Measurements from ENCODE around the gene ZAP70. TPM values are rescaled to one million over a fixed set of nuclear protein-coding genes. Genes with fewer than 3 reads are reported as not detected.
A peak's percentile ranks its signal among the peaks of the same experiment; 100 is the strongest.

ZAP70 gene
- total and polyA plus RNA-seq, 2 of the 13 experiments (the other 11 are each of a cell fraction or from before 2014, with no cell fraction given), result 0.51 to 4.0 TPM

DNA sequence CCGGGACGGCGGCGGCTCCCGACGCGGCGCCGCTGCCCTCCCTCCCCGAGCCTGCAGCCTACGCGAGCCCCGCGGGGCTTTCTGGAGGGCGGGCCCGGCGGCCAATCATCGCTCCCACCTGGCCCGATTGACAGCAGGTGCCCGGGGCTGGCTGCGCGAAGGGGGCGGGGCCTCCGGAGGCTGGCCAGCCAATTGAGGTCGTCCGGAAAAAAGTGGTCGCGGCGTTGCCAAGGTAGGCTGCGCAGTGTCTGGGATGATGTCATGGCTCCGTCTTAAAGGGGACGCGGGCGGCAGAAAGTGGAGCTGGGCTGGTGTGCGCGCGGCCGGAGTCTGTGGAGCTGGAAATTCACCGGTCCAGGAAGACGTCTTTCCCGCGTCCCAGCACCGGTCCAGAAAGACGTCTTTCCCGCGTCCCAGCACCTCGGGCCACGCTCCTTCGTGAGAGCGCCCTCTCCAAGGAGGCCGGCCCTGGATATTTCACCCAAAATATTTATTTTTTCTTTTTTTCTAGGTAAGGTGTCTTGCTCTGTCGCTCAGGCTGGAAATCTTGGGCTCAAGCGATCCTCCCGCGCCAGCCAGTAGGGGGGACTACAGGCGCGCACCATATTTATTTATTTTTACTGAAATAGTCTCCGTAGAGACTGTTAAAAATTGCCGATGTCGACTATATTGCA is 49.3 kb upstream of the ZAP70 start, which contains the start of gene ACTR1B (continued):
- TF ChIP-seq, protein P1, sequence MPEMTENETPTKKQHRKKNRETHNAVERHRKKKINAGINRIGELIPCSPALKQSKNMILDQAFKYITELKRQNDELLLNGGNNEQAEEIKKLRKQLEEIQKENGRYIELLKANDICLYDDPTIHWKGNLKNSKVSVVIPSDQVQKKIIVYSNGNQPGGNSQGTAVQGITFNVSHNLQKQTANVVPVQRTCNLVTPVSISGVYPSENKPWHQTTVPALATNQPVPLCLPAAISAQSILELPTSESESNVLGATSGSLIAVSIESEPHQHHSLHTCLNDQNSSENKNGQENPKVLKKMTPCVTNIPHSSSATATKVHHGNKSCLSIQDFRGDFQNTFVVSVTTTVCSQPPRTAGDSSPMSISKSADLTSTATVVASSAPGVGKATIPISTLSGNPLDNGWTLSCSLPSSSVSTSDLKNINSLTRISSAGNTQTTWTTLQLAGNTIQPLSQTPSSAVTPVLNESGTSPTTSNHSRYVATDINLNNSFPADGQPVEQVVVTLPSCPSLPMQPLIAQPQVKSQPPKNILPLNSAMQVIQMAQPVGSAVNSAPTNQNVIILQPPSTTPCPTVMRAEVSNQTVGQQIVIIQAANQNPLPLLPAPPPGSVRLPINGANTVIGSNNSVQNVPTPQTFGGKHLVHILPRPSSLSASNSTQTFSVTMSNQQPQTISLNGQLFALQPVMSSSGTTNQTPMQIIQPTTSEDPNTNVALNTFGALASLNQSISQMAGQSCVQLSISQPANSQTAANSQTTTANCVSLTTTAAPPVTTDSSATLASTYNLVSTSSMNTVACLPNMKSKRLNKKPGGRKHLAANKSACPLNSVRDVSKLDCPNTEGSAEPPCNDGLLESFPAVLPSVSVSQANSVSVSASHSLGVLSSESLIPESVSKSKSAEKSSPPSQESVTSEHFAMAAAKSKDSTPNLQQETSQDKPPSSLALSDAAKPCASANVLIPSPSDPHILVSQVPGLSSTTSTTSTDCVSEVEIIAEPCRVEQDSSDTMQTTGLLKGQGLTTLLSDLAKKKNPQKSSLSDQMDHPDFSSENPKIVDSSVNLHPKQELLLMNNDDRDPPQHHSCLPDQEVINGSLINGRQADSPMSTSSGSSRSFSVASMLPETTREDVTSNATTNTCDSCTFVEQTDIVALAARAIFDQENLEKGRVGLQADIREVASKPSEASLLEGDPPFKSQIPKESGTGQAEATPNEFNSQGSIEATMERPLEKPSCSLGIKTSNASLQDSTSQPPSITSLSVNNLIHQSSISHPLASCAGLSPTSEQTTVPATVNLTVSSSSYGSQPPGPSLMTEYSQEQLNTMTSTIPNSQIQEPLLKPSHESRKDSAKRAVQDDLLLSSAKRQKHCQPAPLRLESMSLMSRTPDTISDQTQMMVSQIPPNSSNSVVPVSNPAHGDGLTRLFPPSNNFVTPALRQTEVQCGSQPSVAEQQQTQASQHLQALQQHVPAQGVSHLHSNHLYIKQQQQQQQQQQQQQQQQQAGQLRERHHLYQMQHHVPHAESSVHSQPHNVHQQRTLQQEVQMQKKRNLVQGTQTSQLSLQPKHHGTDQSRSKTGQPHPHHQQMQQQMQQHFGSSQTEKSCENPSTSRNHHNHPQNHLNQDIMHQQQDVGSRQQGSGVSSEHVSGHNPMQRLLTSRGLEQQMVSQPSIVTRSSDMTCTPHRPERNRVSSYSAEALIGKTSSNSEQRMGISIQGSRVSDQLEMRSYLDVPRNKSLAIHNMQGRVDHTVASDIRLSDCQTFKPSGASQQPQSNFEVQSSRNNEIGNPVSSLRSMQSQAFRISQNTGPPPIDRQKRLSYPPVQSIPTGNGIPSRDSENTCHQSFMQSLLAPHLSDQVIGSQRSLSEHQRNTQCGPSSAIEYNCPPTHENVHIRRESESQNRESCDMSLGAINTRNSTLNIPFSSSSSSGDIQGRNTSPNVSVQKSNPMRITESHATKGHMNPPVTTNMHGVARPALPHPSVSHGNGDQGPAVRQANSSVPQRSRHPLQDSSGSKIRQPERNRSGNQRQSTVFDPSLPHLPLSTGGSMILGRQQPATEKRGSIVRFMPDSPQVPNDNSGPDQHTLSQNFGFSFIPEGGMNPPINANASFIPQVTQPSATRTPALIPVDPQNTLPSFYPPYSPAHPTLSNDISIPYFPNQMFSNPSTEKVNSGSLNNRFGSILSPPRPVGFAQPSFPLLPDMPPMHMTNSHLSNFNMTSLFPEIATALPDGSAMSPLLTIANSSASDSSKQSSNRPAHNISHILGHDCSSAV (CRISPR knock-in tag; IDR thresholded peaks at IDR 0.05; ENCODE audit: borderline replicate concordance), result no peak; the same call in 1 of the 2 replicates
- TF ChIP-seq ZMYM3 (CRISPR knock-in tag; IDR thresholded peaks at IDR 0.05), result peak; percentile 54; the same call in 1 of the 2 replicates
- TF ChIP-seq PAWR (CRISPR knock-in tag; IDR thresholded peaks at IDR 0.05; ENCODE audit: borderline replicate concordance), result no peak
- TF ChIP-seq HDAC2 (CRISPR knock-in tag; IDR thresholded peaks at IDR 0.05), result peak; percentile 48; the same call in 1 of the 2 replicates
- TF ChIP-seq KDM6A (CRISPR knock-in tag; IDR thresholded peaks at IDR 0.05; ENCODE audit: low read depth), result no peak
- no peak for TF ChIP-seq RNF2 (conservative IDR thresholded peaks at IDR 0.05; ENCODE audit: low read depth)
- no peak for TF ChIP-seq AKAP8 (CRISPR knock-in tag; IDR thresholded peaks at IDR 0.05)
- TF ChIP-seq ZNF296 (CRISPR knock-in tag; conservative IDR thresholded peaks at IDR 0.05), result no peak
- TF ChIP-seq, protein P2, sequence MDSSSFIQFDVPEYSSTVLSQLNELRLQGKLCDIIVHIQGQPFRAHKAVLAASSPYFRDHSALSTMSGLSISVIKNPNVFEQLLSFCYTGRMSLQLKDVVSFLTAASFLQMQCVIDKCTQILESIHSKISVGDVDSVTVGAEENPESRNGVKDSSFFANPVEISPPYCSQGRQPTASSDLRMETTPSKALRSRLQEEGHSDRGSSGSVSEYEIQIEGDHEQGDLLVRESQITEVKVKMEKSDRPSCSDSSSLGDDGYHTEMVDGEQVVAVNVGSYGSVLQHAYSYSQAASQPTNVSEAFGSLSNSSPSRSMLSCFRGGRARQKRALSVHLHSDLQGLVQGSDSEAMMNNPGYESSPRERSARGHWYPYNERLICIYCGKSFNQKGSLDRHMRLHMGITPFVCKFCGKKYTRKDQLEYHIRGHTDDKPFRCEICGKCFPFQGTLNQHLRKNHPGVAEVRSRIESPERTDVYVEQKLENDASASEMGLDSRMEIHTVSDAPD (CRISPR knock-in tag; IDR thresholded peaks at IDR 0.05), result no peak
- no peak for TF ChIP-seq ZNF138 (CRISPR knock-in tag; IDR thresholded peaks at IDR 0.05; ENCODE audit: low read depth)
- TF ChIP-seq, protein P3, sequence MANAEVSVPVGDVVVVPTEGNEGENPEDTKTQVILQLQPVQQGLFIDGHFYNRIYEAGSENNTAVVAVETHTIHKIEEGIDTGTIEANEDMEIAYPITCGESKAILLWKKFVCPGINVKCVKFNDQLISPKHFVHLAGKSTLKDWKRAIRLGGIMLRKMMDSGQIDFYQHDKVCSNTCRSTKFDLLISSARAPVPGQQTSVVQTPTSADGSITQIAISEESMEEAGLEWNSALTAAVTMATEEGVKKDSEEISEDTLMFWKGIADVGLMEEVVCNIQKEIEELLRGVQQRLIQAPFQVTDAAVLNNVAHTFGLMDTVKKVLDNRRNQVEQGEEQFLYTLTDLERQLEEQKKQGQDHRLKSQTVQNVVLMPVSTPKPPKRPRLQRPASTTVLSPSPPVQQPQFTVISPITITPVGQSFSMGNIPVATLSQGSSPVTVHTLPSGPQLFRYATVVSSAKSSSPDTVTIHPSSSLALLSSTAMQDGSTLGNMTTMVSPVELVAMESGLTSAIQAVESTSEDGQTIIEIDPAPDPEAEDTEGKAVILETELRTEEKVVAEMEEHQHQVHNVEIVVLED (CRISPR knock-in tag; IDR thresholded peaks at IDR 0.05; ENCODE audit: borderline replicate concordance), result peak; percentile 78; the same call in 1 of the 2 replicates
- no peak for TF ChIP-seq ZFYVE20 (CRISPR knock-in tag; IDR thresholded peaks at IDR 0.05; ENCODE audit: borderline replicate concordance, low read depth)
- TF ChIP-seq DMAP1 (CRISPR knock-in tag; IDR thresholded peaks at IDR 0.05), result peak; percentile 55; the same call in 1 of the 2 replicates
- TF ChIP-seq TBL1XR1 (IDR thresholded peaks at IDR 0.05; ENCODE audit: borderline replicate concordance, low read length, partially characterized antibody), result no peak
- no peak for TF ChIP-seq NFE2L2 (IDR thresholded peaks at IDR 0.05; ENCODE audit: low read length)
